Measurements from ENCODE around the gene DENND6B. TPM values are rescaled to one million over a fixed set of nuclear protein-coding genes. Genes with fewer than 3 reads are reported as not detected.

Gene DENND6B
- total and polyA plus RNA-seq, 2 of the 13 experiments (the other 11 are each of a cell fraction or from before 2014, with no cell fraction given) = 0.95 to 3.8 TPM

DNA sequence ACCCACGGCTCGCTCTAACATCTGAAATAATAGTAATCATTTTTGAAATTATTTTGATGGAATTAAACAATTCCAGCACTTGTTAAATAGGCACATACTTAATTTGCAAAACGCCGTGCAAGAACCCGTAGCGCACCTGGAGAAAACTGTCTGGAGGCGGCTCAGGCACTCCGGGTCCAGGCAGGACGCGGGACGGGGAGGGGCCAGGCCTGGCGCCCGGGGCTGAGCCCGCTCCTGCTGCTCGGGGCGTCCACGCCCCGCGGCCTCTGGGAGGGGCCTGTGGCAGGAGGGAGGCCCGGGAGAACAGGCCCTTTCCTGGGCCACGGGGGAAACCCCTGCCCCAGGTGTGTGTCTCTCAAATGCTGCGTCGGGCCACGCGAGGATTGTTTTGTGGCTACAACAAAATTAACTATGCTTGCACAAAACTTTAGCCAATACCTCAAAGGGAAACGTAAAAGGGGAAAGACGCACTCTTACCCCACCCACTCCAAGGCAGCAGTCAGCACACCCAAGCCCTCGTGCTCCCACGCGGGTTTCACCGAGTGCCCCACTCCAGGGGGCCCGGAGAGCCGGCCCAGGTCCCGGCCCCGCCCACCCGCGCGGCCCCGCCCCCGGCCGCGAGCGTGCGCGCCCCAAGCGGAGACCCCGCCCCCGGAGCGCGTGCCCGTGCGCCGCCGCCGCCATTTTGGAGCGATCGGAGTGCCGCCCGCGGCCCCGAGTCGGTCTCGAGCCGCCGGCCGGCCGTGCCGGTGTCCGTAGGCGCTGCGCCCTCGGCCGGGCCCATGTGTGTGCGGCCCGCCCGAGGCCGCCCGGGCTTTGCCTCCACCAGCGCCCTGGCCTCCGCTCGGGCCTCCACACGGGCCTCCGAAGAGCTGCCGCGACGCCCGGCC is 16.1 kb upstream of the DENND6B start, which contains the start of gene PPP6R2 (continued):
- TF ChIP-seq ZNF574 (CRISPR knock-in tag; IDR thresholded peaks at IDR 0.05) (no peak; the same call in 1 of the 2 replicates), ZNF660 (CRISPR knock-in tag; IDR thresholded peaks at IDR 0.05; ENCODE audit: borderline replicate concordance, low read depth) (no peak), ZNF337 (CRISPR knock-in tag; IDR thresholded peaks at IDR 0.05; ENCODE audit: borderline replicate concordance, low read depth) (no peak), ZNF382 (CRISPR knock-in tag; IDR thresholded peaks at IDR 0.05; ENCODE audit: borderline replicate concordance) (no peak), UBTF (CRISPR knock-in tag; IDR thresholded peaks at IDR 0.05) (peak; percentile 16; the same call in 1 of the 2 replicates), TSC22D2 (CRISPR knock-in tag; IDR thresholded peaks at IDR 0.05; ENCODE audit: borderline replicate concordance) (no peak), ZNF570 (CRISPR knock-in tag; IDR thresholded peaks at IDR 0.05; ENCODE audit: borderline replicate concordance) (no peak), HES4 (CRISPR knock-in tag; IDR thresholded peaks at IDR 0.05; ENCODE audit: borderline replicate concordance) (0 out of 2 replicates have a peak, but pooled peaks have one; percentile 62), ARNT (IDR thresholded peaks at IDR 0.05) (no peak), HMGA1 (CRISPR knock-in tag; conservative IDR thresholded peaks at IDR 0.05) (no peak), ZFP90 (CRISPR knock-in tag; IDR thresholded peaks at IDR 0.05; ENCODE audit: borderline replicate concordance) (peak; percentile 48; the same call in 1 of the 2 replicates), ZFX (CRISPR knock-in tag; IDR thresholded peaks at IDR 0.05; ENCODE audit: low read depth) (peak; percentile 57), ZFY (CRISPR knock-in tag; IDR thresholded peaks at IDR 0.05) (peak; percentile 81), ZNF275 (CRISPR knock-in tag; IDR thresholded peaks at IDR 0.05; ENCODE audit: borderline replicate concordance) (0 out of 2 replicates have a peak, but pooled peaks have one; percentile 13), KDM6A (CRISPR knock-in tag; IDR thresholded peaks at IDR 0.05; ENCODE audit: low read depth) (no peak), ZNF136 (CRISPR knock-in tag; IDR thresholded peaks at IDR 0.05; ENCODE audit: low read depth) (no peak), ZNF629 (CRISPR knock-in tag; conservative IDR thresholded peaks at IDR 0.05) (no peak), RNF2 (conservative IDR thresholded peaks at IDR 0.05; ENCODE audit: low read depth) (no peak), TBL1XR1 (IDR thresholded peaks at IDR 0.05; ENCODE audit: borderline replicate concordance, low read length, partially characterized antibody) (no peak)
- TF ChIP-seq, protein P1, sequence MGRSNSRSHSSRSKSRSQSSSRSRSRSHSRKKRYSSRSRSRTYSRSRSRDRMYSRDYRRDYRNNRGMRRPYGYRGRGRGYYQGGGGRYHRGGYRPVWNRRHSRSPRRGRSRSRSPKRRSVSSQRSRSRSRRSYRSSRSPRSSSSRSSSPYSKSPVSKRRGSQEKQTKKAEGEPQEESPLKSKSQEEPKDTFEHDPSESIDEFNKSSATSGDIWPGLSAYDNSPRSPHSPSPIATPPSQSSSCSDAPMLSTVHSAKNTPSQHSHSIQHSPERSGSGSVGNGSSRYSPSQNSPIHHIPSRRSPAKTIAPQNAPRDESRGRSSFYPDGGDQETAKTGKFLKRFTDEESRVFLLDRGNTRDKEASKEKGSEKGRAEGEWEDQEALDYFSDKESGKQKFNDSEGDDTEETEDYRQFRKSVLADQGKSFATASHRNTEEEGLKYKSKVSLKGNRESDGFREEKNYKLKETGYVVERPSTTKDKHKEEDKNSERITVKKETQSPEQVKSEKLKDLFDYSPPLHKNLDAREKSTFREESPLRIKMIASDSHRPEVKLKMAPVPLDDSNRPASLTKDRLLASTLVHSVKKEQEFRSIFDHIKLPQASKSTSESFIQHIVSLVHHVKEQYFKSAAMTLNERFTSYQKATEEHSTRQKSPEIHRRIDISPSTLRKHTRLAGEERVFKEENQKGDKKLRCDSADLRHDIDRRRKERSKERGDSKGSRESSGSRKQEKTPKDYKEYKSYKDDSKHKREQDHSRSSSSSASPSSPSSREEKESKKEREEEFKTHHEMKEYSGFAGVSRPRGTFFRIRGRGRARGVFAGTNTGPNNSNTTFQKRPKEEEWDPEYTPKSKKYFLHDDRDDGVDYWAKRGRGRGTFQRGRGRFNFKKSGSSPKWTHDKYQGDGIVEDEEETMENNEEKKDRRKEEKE (IDR thresholded peaks at IDR 0.05) = no peak

Data from HepG2 (cell line).